HG03060 (cell line): Measurements from ENCODE around the gene CITED2.
"Not testable (repeated sequence)": the region's sequence is repeated elsewhere in the genome, so short reads cannot be mapped to it uniquely, and the experiment has no call there.

ENCODE experiments used
- ATAC-seq: cut with Tn5 transposase; IDR thresholded peaks from one replicate; pipeline ENCODE4 v1.9.1; 2021; ENCODE audit warnings: low read depth, moderate number of reproducible peaks; ENCODE audit not compliant: unreplicated experiment

CITED2 gene, protein sequence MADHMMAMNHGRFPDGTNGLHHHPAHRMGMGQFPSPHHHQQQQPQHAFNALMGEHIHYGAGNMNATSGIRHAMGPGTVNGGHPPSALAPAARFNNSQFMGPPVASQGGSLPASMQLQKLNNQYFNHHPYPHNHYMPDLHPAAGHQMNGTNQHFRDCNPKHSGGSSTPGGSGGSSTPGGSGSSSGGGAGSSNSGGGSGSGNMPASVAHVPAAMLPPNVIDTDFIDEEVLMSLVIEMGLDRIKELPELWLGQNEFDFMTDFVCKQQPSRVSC

DNA sequence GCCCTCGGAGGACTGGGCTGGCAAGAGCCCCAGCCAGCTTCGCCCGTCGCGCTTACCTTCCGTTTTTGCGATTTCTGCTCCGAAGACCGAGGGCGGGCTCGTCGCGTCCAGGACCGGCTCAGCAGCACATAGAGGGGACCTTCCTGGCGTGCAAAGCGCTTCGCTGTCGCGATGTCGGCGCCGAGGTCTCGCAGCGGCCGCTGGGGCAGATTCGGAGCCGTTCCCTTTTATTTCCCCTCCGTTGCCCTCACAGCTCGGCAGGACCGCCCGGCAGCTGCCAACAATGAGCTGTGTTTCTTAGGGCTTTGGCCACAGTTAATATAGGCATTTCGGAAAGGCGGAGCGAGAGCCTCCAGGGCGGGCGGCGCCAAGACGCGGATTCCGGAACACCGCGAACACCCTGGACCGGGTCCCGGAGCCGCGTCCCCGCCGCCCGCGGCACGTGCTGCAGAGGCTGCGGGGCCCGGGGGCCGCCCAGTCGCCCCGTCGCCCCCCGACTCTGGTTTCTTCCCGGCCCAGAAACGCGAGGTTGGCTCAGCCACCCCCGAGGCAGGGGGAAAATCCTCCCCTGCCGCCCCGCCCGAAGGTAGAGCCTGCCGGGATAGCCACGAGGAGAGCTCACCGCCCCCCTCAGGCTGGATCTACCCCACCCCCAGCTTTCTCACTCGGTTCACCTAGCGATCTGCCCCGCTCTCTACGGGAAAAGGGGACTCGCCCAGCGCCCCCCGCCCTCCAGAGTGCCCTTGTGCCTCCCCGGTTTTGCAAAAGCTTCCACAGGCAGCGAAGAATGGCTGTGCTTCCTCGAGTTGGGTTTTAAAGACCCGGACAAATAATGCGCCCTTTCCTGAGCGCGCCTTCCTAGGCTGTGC, at the start of gene CITED2:
TSS of gene CITED2 (minus strand) at position 292 of the 869 bp plus-strand sequence. CDS start 704 bp downstream, outside the sequence.
- ATAC-seq, result peak; percentile 72

DNA sequence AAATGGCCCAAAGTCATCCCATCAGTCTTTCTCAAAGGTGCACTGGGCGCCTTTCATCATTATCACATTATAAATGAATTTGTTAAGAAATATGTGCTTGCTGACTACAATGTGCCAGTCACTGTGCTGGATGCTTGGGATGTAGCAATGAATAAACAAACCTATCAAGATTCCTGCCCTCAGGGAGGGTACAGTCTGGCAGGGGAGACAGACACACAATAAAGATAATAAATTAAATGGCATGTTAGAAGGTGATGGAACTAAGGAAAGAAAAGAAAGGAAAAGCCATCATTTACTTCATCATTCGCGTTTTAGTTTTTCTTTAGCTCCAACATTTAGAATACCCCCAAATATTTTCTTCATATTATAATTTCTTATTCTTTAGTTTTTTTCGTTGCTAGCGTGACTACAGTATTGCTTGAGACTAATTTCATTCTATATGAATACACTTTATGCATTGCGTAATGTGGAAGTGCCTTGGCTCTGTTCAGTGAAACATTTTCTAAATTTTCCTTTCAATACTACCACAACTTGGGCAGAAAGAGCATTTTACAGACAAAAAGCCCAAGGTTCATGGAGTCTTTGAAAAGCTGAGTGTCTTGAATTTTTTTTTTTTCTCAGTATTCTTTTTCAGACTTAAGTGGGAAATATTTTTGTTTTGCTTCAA, 48.7 kb upstream of the CITED2 start:
- ATAC-seq, result no peak

DNA sequence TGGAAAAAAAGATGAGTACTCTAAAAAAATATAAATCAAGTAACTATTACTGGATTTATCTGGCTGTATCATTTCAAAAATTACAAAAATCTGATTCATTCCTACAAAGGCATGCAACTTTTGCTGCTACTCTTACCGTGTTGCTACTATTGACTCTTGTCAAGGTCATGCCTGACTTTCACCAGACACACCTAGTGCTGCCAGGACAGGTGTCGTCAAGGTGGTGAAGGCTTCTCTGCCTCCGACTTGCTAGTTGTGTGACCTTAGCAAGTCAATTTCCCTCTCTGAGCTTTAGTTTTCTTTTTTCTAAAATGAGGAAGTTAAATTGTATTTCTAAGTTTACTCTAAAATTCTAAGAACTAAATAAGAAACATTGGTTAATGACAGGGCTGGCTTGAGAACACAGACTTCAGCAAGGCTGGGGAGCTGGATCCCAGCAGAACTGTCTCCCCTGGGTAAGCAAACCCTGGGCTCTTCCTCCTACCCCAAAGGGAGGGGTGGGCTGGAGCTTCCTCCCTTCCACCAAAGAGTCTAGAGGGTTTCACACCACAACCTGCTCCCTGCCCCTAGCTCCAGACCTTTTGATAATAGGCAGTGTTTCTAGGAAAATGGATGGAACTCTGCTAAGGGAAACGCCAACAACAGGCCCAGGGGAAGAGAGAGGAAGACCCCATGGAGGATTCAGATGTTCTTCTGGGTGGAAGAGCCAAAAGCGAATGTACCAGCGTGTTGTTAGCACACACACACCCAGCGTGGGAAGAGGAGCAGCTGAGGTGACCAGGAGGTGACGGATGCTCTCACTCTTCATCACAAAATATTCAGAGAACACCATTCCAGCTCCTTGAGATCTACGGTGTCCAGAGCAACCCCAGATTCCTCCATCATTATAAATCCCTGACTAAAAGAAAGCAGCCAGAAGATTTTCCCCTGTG, 47.9 kb upstream of the CITED2 start:
- no peak for ATAC-seq

DNA sequence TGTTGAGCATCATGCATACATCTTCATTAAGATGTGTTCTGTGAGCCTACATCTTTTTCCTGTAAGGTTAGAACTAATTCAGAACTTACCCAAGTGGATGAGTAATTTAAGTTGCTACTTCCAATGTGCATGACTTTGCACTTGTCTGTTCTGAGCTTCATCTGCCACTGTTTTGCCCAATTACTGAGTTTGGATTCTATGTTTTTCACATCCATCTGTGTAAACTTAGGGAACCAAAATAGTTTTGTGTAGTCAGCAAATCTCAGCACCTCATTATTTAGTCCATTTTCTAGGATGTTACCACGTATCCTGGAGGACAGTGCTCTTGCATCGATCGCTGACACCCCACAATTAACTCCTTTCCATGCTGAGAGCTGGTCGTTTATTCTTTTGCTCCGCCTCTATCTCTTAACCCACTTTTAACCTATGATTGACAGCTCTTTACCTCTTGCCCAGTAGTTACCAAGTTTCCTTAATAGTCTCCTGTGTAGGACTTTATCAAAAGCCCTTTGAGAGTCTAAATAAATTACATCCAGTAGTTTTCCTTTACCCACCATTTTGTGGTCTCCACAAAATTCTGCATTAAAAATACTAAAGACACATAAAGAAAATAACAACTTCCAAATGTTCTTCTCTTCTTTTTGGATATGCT, 44.2 kb upstream of the CITED2 start:
- ATAC-seq, result no peak

DNA sequence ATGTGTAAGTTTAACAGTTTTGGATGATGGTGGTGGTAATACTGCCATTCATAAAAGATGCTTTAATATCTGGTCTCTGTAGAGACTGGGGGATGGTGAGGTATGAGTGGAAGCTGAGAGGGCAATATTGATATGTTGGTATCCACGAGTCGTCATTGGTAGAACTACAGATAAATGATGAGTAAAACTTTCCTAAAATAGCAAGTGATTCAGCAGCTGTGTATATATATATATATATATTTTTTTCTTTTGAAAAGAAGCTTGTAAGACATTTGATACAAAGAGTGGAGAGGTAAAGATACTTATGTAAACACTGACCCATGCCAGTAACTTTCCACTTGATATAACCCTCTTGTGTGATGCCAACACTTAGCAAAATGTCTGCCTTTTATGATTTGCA, 41.7 kb upstream of the CITED2 start:
- no peak for ATAC-seq

DNA sequence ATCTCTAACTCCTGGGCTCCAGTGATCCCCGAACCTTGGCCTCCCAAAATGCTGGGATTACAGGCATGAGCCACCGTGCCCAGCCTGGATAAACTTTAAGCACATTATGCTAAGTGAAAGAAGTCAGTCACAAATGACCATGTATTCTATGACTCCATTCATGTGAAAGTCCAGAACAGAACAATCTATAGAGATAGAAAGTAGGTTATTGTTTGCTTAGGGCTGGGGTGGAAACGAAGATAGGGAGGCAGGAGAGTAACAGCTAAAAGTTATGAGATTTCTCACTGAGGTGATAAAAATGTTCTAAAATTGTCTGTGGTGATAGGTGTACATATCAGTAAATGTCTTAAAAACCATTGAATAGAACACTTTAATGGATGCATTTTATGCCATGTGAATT, 40.9 kb upstream of the CITED2 start:
- no peak for ATAC-seq

DNA sequence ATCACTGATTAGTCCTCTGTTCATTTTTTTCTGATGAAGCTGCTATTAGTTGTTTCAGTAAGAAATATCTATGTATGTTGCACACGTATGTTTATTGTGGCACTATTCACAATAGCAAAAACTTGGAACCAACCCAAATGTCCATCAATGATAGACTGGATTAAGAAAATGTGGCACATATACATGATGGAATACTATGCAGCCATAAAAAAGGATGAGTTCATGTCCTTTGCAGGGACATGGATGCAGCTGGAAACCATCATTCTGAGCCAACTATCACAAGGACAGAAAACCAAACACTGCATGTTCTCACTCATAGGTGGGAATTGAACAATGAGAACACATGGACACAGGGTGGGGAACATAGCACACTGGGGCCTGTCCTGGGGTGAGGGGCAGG, 37.7 kb upstream of the CITED2 start:
- ATAC-seq, result not testable (repeated sequence)

DNA sequence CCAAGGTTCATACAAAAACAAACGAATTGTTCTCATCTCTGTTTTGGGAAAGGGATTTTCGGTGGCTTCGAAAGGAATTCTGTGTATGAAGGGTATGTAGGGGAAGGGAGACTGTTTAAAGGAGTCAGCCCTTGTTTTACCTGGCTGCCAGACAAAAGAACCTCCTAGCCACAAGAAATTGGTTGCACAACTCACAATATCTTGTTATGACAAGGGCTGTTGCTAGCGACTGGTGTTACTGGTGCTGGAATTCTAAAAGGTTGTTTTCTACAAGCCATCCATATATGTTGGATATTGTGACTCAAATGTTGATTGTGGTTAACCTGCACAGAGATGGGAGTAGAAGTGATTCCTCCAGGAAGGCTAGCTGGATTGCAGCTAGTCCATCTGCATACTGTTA, 34.6 kb upstream of the CITED2 start:
- no peak for ATAC-seq

DNA sequence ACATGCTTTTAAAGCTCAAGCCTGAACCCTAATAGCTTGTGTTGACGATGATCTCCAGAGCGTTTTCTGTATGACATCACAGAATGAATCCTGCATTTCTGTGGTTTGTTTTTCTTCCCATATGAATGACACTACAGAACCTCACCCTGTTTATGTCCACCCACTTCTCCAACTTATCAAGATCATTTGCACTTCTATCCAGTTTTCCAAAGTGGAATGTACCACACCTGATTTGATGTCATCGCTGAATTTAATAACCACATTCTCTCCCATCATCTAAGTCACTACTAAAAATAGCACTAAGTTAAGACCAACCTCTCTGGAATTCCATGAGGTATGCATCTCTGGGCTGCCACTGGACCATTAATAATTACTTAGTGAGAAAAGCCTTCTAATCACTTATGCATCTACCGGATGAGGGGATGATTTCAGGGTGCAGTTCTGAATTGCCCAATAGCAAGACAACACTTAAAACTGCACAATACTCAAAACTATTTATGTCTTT, 33.3 kb upstream of the CITED2 start:
- no peak for ATAC-seq

DNA sequence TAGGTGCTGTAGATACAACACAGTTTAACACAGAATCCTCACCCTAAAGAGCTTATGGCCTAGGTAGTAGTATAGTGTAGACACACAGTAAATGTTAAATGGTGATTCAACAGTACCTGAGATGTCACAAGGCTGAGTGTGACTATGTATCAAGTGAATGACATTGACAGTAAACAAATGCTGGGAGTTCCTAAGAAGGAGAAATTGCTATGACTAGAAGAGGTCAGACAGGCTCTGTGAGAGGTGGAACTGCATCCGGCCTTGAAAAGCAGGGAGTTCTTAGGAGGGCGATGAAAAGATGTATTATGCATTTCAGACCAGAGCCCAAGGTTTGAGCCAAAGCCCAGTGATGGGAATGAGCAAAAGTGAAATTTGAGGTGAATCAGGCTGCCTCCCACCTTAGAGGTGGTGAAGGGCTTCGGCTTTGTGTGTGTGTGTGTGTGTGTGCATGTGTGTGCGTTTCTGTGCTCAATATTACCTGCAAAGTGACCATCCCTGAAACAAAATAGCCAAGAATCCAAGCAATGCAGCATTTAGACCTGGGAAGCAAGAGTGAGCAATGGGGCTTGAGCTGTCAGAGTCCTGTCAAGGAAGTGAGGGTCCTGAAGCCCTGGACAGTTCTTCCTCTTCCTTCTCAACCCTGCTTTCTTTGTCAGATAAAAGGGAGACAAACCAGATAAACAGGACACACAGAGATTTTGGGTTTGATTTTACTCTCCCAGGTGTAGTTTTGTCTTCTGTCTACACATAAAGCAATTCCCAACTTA, 32.3 kb upstream of the CITED2 start:
- ATAC-seq, result no peak

DNA sequence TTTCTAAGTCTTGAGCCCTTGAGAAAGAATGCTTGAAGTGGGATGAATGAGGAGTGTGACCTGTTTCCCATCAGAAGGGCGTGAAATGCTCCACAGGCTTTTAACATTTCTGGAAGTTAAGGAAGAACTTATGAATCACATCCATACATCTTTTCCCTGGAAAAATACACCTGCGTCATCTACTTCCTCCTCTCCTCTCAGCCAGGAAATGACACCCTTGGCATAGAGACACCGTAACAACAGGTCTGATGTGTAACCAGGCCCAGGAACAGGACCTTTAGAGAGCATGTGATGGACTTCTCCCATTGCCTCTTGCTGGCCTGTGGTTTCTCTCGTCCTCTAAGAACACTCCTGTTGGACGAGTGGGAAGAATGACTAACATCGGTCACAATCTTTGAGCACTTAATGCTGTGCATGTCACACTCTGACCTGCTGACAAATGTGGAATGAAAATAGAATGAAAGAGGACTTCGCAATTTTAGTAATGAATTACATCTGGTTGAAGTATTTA, 28.5 kb upstream of the CITED2 start:
- no peak for ATAC-seq

DNA sequence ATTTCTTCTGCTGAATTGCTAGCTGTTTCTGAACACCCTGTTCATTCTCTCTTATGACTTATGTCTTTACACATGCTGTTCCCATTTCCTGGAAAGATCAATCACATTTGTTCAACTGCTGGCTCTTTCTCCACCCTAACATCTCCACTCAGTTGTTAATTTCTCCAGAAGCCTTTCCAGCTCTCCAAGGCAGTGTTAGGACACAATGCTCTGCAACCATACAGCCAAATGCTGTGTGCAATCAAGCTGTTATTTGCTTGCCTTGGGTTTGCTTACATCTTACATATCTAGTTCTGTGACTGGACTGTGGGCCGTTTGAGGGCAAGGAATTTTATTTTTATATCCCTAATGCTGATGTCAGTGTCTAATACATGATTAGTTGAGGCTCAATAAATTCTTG, 24.2 kb upstream of the CITED2 start:
- ATAC-seq, result no peak

DNA sequence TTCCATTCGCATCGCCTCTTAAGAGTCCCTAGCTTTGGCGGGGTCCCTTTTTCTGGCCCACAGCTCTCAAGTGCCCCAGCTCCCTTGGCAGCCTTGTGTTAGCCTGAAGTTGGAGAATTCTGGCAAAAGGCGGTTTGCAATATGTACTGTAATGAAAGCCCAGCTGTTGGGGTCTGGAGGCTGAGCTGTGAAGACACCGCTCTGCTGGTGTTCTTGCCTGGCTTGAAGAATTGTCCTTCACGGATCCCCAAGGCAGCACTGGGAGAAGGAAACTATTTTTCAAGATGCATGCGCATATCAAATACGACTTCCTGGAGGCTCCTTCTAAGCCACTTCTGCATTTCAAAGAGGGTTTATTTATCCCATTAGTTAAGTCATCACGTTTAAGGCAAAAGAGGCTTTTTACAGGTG, 21.4 kb upstream of the CITED2 start:
- ATAC-seq, result no peak

DNA sequence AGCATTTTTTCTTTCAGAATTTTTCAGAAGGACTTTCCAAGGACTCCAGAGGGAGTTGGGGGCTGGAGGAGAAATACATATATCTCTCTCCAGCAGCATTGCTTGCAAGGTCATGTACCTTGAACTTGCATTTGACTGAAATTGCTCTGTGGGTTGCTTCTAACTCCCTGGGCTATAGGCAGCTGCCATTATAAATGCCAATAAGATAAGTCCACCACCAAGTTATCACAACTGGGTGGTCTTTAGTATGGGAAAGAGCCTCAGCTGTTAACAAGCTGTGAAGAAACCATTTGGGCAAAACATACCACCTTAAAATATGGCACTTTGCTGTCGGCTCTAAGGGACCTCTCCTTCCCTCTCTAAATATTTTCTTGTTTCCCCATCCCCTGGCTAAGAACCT, 20.9 kb upstream of the CITED2 start:
- ATAC-seq, result no peak

DNA sequence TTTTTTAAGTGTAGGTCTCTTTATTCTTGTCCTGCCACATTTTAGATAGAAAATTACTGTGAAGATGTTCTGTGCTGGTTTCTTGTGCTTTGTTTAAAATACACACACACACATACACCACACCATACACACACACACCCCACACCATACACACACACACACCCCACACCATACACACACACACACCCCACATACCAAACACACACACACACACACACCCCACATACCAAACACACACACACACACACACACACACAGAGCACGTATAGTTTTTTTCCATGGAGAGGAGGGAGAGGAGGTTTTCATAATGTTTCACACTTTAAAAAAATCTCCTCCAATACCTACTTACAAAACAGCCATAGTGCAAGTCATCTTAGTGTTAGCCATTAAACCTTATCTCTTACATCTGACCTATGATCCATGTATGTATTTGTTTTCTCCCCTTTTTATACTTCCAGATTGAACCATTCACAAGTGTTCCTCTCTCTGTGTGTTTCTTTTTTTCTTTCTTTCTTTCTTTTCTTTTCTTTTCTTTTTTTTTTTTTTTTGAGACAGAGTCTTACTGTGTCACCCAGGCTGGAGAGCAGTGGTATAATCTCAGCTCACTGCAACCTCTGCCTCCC, 19.7 kb upstream of the CITED2 start:
- no peak for ATAC-seq

DNA sequence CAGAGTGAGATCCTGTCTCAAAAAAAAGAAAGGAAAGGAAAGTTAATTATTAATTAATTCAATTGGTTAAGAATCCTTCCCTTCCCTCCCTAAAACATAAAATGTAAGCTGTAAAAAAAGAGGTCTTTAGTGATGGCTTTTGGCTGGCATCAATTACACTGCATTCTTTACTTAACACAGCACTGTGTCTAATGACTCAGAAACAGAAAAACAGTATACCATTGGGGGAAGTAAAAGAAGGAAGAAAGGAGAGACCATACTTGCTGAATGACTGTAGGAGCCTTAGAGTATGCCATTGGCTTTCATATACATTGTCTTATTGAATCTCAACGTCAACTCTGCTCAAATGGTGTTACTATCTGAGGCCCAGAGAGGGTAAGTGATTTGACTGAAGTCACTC, 18.3 kb upstream of the CITED2 start:
- ATAC-seq, result peak; percentile 99

DNA sequence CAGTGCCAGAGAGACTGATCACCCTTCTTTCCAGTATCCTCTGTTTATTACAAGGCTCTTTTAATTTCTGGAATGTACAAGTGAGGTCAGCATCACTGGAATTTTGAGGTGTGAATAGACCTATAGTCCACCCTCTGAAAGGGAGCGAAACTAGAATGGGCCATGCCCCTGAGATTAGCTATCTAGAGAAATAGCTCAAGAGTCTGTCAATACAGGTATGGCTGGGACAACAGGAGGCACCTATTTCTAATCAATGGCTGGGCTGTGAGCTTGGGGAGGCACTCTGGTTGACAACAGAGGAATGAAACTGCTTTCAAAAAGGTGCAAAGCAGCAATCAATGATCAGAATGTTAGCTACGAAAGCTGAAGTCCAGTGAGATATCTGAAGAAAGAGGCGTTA, 17.3 kb upstream of the CITED2 start:
- ATAC-seq, result no peak

DNA sequence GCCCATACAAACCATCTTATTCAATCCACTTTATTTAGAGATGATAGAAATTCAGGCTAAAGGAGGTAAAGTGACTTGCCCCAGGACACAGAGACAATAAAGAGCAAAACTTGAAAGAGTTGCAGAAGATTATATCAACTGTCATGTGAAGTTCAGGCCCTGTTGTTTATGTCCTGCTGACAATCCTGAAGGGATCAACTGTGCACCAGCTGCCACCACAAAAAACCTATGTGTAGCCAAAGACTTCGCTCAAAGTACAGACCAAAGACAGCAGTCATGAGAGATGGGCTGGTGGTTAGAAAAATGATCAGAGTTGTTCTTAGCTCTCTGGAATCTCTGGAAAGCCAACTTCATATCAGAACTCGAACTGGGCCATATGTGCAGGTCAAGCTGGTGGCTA, 16.0 kb upstream of the CITED2 start:
- ATAC-seq, result no peak
